ENCODE measurements around the gene EXOSC5.

EXOSC5 gene

GRCh38 chr19:41339936-41340335, 57.2 kb downstream of the EXOSC5 start:
- DNase-seq, result no peak
